Measurements from ENCODE around the gene HAGH.

HAGH gene

DNA sequence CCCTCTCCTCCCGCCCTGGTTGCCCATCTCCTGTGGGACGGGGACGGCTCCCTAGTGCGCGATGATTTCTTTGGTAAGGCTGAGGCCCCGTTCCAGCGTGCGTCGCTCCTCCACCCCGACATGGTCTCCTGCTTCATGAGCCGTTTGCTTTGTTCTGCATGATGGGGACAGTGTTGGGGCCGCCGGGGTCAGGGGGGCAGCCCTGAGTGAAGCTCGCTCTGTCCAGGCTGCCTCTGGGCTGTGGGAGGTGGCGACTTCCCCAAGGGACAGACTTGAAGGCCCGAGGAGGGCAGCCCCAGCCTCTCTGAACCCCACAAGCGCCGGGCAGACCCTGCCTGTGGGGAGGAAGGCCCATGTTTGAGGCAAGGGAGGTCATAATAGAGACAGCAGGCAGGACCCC, 67.7 kb downstream of the HAGH start:
- DNase-seq = no peak

DNA sequence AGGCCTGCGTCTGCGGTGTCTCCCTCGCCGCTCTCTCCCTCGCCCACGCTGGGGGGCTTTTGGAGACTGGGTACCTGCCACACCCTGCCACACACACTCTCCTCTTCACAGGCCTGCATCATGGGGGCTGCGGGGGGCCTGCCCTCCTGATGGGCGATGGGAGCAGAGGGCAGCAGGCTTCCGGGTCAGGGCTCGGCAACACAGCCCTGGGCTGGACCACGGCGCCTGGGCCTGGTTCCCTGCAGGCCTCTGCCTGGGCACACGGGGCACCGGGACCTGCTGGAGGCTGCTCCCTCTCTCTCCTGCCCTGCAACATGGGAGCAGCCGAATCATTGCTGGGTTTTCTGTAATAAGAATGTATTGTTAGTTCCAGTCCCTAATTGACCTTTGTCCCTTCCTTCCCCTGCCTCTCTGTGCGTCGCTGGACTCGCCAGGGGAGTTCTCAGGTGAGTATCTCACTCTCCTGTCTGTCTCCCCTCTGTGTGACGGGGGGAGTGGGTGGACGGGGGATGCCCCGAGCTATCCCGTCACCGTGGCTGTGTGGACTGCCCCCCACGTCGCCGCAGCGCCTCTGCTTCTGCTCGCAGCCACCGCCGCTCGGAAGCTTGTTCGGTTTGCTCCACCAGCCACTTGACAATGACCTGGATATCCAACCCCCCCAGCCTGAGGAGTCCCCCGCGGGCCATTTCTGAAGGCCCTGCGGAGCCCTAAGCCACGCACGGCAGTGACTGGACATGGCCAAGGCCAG, 68.7 kb downstream of the HAGH start:
- no peak for DNase-seq

All from COR-L47 (cell line).